Endothelial cell of umbilical vein (primary cell): ENCODE measurements around the gene ATP6V0A4. TPM values are rescaled to one million over a fixed set of nuclear protein-coding genes. Genes with fewer than 3 reads are reported as not detected.

Experiments
- BruUV-seq: library from RNA; stranded (reverse); fragments of 400-500 nt; replicated peaks from 2 replicates; lab custom pipeline; 2021; lab: Mats Ljungman, UMichigan
- CTCF ChIA-PET: fragments of 300-600, 350-600 bp; sonication (Branson Sonifier 250); formaldehyde crosslinking; loops from one replicate; lab custom pipeline; 2021; ENCODE audit warnings: antibody characterized with exemption, inconsistent platforms; lab: Charles Lee
- POLR2A ChIA-PET: fragments of 300-600, 350-600 bp; sonication (Branson Sonifier 250); formaldehyde crosslinking; loops from one replicate; lab custom pipeline; 2021; ENCODE audit warnings: antibody characterized with exemption, inconsistent platforms; lab: Charles Lee
- DNase-seq: peaks from one replicate; pipeline ENCODE4 v3.0.0-alpha.2; 2011; ENCODE audit warnings: low read depth, low spot score
- FAIRE-seq: peaks from 2 replicates; lab custom pipeline; 2011; peaks lifted over from hg19 to GRCh38; lab: Jason Lieb, UNC
- H2AFZ ChIP-seq: 2 replicates; pipeline ENCODE4 v1.6.0; 2012; ENCODE audit warnings: low read depth, low read length, control low read depth, inconsistent platforms
- H3K27ac ChIP-seq: 2 replicates; pipeline ENCODE4 v1.5.1; 2011; ENCODE audit warnings: low read depth, mild to moderate bottlenecking, control low read depth, low read length, moderate library complexity; ENCODE audit not compliant: insufficient read depth
- H3K27me3 ChIP-seq, 2 experiments: 2 replicates each; pipeline versions ENCODE4 v1.6.0 to v1.6.1; 2011; ENCODE audit warnings: low read length in 2 of 2, mixed read lengths in 1 of 2; ENCODE audit not compliant: control insufficient read depth in 2 of 2, insufficient read depth in 2 of 2
- H3K36me3 ChIP-seq, 2 experiments: 2 replicates in 1 of 2; 3 replicates in 1 of 2; pipeline ENCODE4 v1.5.1; 2011; ENCODE audit warnings: low read length in 2 of 2, mild to moderate bottlenecking in 1 of 2, moderate library complexity in 1 of 2; ENCODE audit not compliant: control insufficient read depth in 2 of 2, insufficient read depth in 2 of 2; ENCODE audit errors: extremely low read depth in 1 of 2
- H3K4me1 ChIP-seq: 3 replicates; pipeline ENCODE4 v1.5.1; 2011; ENCODE audit warnings: mild to moderate bottlenecking, low read length; ENCODE audit not compliant: control insufficient read depth, insufficient read depth; ENCODE audit errors: extremely low read depth
- H3K4me2 ChIP-seq: 2 replicates; pipeline ENCODE4 v1.6.1; 2011; ENCODE audit warnings: low read length, control low read depth, mixed read lengths; ENCODE audit not compliant: insufficient read depth
- H3K4me3 ChIP-seq, 3 experiments: fragments of 200-600 bp in 1 of 3; sonication (generic), shearing (Covaris generic) in 1 of 3; replicated peaks in 1 of 3; 2 replicates each; pipeline ENCODE4 v1.5.1; 2011 to 2016; ENCODE audit warnings: control low read depth in 3 of 3, low read length in 3 of 3, mild to moderate bottlenecking in 2 of 3, inconsistent platforms in 1 of 3, low read depth in 1 of 3, moderate library complexity in 1 of 3; ENCODE audit not compliant: insufficient read depth in 1 of 3
- H3K79me2 ChIP-seq: 2 replicates; pipeline ENCODE4 v1.6.0; 2012; ENCODE audit warnings: low read length, inconsistent platforms; ENCODE audit not compliant: control insufficient read depth, insufficient read depth
- H3K9ac ChIP-seq: replicated peaks from 2 replicates; pipeline ENCODE3; 2011; ENCODE audit warnings: low read length, control low read depth; ENCODE audit not compliant: insufficient read depth; ENCODE audit errors: extremely low read depth
- H3K9me1 ChIP-seq: replicated peaks from 3 replicates; pipeline ENCODE4 v1.6.0; 2011; ENCODE audit warnings: mild to moderate bottlenecking, low read length; ENCODE audit not compliant: control insufficient read depth, insufficient read depth; ENCODE audit errors: extremely low read depth
- H3K9me3 ChIP-seq: replicated peaks from 2 replicates; pipeline ENCODE4 v1.5.1; 2012; ENCODE audit warnings: low read length, inconsistent platforms; ENCODE audit not compliant: control insufficient read depth, insufficient read depth
- H4K20me1 ChIP-seq: replicated peaks from 2 replicates; pipeline ENCODE3; 2011; ENCODE audit warnings: mild to moderate bottlenecking, low read length; ENCODE audit not compliant: control insufficient read depth, insufficient read depth; ENCODE audit errors: extremely low read depth
- CTCF ChIP-seq, 2 donors: IDR thresholded peaks; 1 replicate in 1 of 2; 2 replicates in 1 of 2; pipeline ENCODE4 v1.5.1; 2011; ENCODE audit warnings: low read length in 2 of 2, mild to moderate bottlenecking in 2 of 2, moderate library complexity in 2 of 2, control low read depth in 1 of 2, inconsistent platforms in 1 of 2, low read depth in 1 of 2; ENCODE audit not compliant: insufficient read depth in 1 of 2; ENCODE audit errors: extremely low read depth in 1 of 2
- EZH2 ChIP-seq: IDR thresholded peaks from 2 replicates; pipeline ENCODE4 v1.6.1; 2012; ENCODE audit warnings: borderline replicate concordance, low read depth, mild to moderate bottlenecking, moderate library complexity, low read length, inconsistent platforms; ENCODE audit not compliant: severe bottlenecking
- FOS ChIP-seq: IDR thresholded peaks from 2 replicates; pipeline ENCODE4 v1.6.1; 2011; ENCODE audit warnings: mild to moderate bottlenecking, low read length, moderate library complexity, borderline replicate concordance; ENCODE audit not compliant: insufficient read depth
- GATA2 ChIP-seq: IDR thresholded peaks from 2 replicates; pipeline ENCODE4 v1.7.0; 2011; ENCODE audit warnings: low read depth, mild to moderate bottlenecking, moderate library complexity, mixed read lengths, low read length; ENCODE audit not compliant: insufficient read length, insufficient read depth
- JUN ChIP-seq: IDR thresholded peaks from 2 replicates; pipeline ENCODE4 v1.6.1; 2011; ENCODE audit warnings: borderline replicate concordance, low read depth; ENCODE audit not compliant: insufficient read length, insufficient read depth
- MYC ChIP-seq: IDR thresholded peaks from one replicate; pipeline ENCODE4 v1.6.1; 2011; ENCODE audit warnings: mild to moderate bottlenecking, low read depth, low read length
- POLR2A ChIP-seq: IDR thresholded peaks from 2 replicates; pipeline ENCODE4 v1.6.1; 2012; ENCODE audit warnings: low read depth, mild to moderate bottlenecking, control low read depth, low read length
- POLR2AphosphoS5 ChIP-seq: IDR thresholded peaks from 2 replicates; pipeline ENCODE4 v1.6.1; 2012; ENCODE audit warnings: low read depth, mild to moderate bottlenecking, control low read depth, low read length, moderate library complexity; ENCODE audit not compliant: insufficient read depth
- dilution Hi-C: fragments of 300-500 bp; cut with MboI; formaldehyde crosslinking; loops from one replicate; pipeline ENCODE4 v1.15.0; 2019; ENCODE audit warnings: low sequenced_read_pairs; ENCODE audit not compliant: extremely low pct_ligation_motif_present
- intact Hi-C: fragments of 100-400 bp; cut with micrococcal nuclease; formaldehyde crosslinking; loops from one replicate; pipeline ENCODE4 v1.10.0; 2022
- polyA plus RNA-seq, 4 experiments: library from polyadenylated mRNA; depleted of rRNA in 3 of 4; stranded (reverse) in 3 of 4; unstranded in 1 of 4; fragments of >200 nt; gene quantifications; 2 replicates each; pipeline versions ENCODE4 v1.2.1 to v1.2.3, GENCODE V29; 2011 to 2012; ENCODE audit warnings: missing spikeins in 1 of 4
- total RNA-seq: library from RNA; stranded (reverse); gene quantifications from 2 replicates; pipeline ENCODE4 v1.2.3, GENCODE V29; 2021
- TF ChIP-seq, protein P1 (sequence below): IDR thresholded peaks from 2 replicates; pipeline ENCODE4 v1.6.1; 2011; ENCODE audit not compliant: insufficient read depth, insufficient read length

ATP6V0A4 gene
- total and polyA plus RNA-seq, 2 donors (not counting 3 experiments of a cell fraction or from before 2014, with no cell fraction given) = 0.07 to 0.24 TPM

- ChIA-PET CTCF (interaction anchor here (0.9 kb wide), 1 partner anchor 12 kb away, joined by 4 read pairs; no protein-coding TSS in a partner anchor), POLR2A (interaction anchor here (0.7 kb wide), 1 partner anchor 267 kb away, joined by 6 read pairs; no protein-coding TSS in a partner anchor)
- Histone ChIP-seq H3K36me3 (no peaks in the 10 kb centered on the region), H3K4me1 (no peaks in the 10 kb centered on the region), H3K9me1 (no peaks in the 10 kb centered on the region), H3K9me3 (no peaks in the 10 kb centered on the region), H3K4me2 (no peak overlapping the region), H3K4me3 (no peak overlapping the region), H3K27me3 (no peaks in the 10 kb centered on the region), H2AFZ (no peak overlapping the region), H3K79me2 (no peaks in the 10 kb centered on the region), H3K9ac (no peak overlapping the region), H3K27ac (no peak overlapping the region), H4K20me1 (no peaks in the 10 kb centered on the region)
- BruUV-seq = no TSS peak
- DNase-seq (no peak), FAIRE-seq (no peak)
- TF ChIP-seq, protein P1, sequence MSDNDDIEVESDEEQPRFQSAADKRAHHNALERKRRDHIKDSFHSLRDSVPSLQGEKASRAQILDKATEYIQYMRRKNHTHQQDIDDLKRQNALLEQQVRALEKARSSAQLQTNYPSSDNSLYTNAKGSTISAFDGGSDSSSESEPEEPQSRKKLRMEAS = no peak
- no peak for TF ChIP-seq JUN
- TF ChIP-seq GATA2 = no peak
- no peak for TF ChIP-seq EZH2
- no peak for TF ChIP-seq MYC
- no peak for TF ChIP-seq FOS
- TF ChIP-seq POLR2A = no peak
- no peak for TF ChIP-seq POLR2AphosphoS5
- TF ChIP-seq CTCF (IDR thresholded peaks at IDR 0.05; ENCODE audit: extremely low read depth in 1 of 2, insufficient read depth in 1 of 2, low read depth in 1 of 2, low read length in 2 of 2) = no peak
- intact Hi-C loops = no loop called here
- dilution Hi-C loops = no loop called here
Measured at GRCh38 chr7:138726288-138726687, 71.7 kb downstream of the ATP6V0A4 start.
